ENCODE measurements around the gene PRKD2. TPM values are rescaled to one million over a fixed set of nuclear protein-coding genes. Genes with fewer than 3 reads are reported as not detected.

PRKD2 gene
- total and polyA plus RNA-seq, 10 of the 15 experiments (the other 5 are each of a cell fraction or from before 2014, with no cell fraction given) = 2.3 to 98.8 (median 32.9) TPM

DNA sequence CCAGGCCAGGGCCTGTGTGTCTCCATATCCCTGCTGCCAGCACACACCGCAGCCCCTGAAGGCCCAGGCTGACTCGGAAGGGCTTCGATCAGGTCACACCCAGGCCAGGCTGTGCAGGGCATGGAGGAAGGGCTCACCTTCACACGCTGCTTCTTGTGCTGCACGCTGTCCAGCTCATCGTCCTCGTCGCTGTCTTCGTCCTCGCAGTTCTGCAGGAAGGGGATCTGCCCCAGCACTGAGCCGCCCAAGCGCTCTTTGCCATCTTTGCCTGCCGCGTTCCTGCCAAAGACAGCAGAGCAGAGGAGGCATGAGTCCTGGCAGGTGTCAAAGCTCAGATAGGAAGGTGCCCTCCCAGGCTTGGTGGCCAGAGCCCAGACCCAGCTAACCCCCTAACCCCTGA lies 13.7 kb upstream of the PRKD2 start:
- no peak overlapping the region for H3K4me2 ChIP-seq (ENCODE audit: control insufficient read depth, insufficient read depth)
- H3K9ac ChIP-seq (ENCODE audit: control insufficient read depth, insufficient read depth, low read length) = no peak overlapping the region
- FAIRE-seq (no peak), DNase-seq (ENCODE audit: low read depth, low spot score) (no peak), ATAC-seq (no peak)
- H4K20me1 ChIP-seq (ENCODE audit: control insufficient read depth, insufficient read depth) = no peaks in the 10 kb centered on the region; the same call in none of the 2 replicates
- POLR2A ChIA-PET = no interaction called here
- intact Hi-C loops (cut with micrococcal nuclease; ENCODE audit: unreplicated experiment) = no loop called here
- peaks cover 3% of the 10 kb centered on the region; the same call in 1 of the 2 replicates for H3K79me2 ChIP-seq (ENCODE audit: control insufficient read depth, insufficient read depth, low read length)
- no peaks in the 10 kb centered on the region for H3K27me3 ChIP-seq (replicated peaks in 1 of 2; ENCODE audit: control insufficient read depth in 2 of 2, insufficient read depth in 2 of 2, low read length in 1 of 2)
- no peak overlapping the region for H2AFZ ChIP-seq (ENCODE audit: control insufficient read depth, low read depth, low read length)
- TF ChIP-seq POLR2A (IDR thresholded peaks at IDR 0.05; ENCODE audit: low read depth, low read length) (peak; percentile 41), RB1 (IDR thresholded peaks at IDR 0.05; ENCODE audit: borderline replicate concordance) (no peak)
- TF ChIP-seq, protein P1, sequence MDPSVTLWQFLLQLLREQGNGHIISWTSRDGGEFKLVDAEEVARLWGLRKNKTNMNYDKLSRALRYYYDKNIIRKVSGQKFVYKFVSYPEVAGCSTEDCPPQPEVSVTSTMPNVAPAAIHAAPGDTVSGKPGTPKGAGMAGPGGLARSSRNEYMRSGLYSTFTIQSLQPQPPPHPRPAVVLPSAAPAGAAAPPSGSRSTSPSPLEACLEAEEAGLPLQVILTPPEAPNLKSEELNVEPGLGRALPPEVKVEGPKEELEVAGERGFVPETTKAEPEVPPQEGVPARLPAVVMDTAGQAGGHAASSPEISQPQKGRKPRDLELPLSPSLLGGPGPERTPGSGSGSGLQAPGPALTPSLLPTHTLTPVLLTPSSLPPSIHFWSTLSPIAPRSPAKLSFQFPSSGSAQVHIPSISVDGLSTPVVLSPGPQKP (IDR thresholded peaks at IDR 0.05; ENCODE audit: low read depth, low read length) = no peak
- no peak overlapping the region for H3K27ac ChIP-seq (ENCODE audit: control insufficient read depth, insufficient read depth)
- WGBS (ENCODE audit: insufficient coverage, insufficient replicate concordance, low lambda C conversion rate, missing lambda C conversion rate) = over 99% methylated on average over 14 of the region's 14 CpGs
- H3K36me3 ChIP-seq (ENCODE audit: control insufficient read depth in 2 of 2, insufficient read depth in 2 of 2, low read length in 1 of 2) = peaks cover 52 to 74% of the 10 kb centered on the region in 2 experiments
- H3K4me1 ChIP-seq (ENCODE audit: control insufficient read depth, insufficient read depth, low read length) = peaks cover 10% of the 10 kb centered on the region
- no TSS peak for BruUV-seq (replicated peaks)
- in situ Hi-C loops (cut with MboI) = no loop called here
- CTCF ChIA-PET = interaction anchor here (0.6 to 6.0 kb wide), 4 partner anchors 11 to 186 kb away, joined by 3 to 78 read pairs (median 18); partner anchors contain the start of gene PRKD2
- RAD21 ChIA-PET (ENCODE audit: unreplicated experiment) = interaction anchor here (0.6 kb wide), 1 partner anchor 69 kb away, joined by 3 read pairs; the partner anchor contains the start of gene DACT3
- no peak overlapping the region for H3K4me3 ChIP-seq
- no peaks in the 10 kb centered on the region for H3K9me3 ChIP-seq (replicated peaks; ENCODE audit: control insufficient read depth, insufficient read depth, low read length)
- SMC1A ChIA-PET (ENCODE audit: uncharacterized antibody, unreplicated experiment) = no interaction called here

DNA sequence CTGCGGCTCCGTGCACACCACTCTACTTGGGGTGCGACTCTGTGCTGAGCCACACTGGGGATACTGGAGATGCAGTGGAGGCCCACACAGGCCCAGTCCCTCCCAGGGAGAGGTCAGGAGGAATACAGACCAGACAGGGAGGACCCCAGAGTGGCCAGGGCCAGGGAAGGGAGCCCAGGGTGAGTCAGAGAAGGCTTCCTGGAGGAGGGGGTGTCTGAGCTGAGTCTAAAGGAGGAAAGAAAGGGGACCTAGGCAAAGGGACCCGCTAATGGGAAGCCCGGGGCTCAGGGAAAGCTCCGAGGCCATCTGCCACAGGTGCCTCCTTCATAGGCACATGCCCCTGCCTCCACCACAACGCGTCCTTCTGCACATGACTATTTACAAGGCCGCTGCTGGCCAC lies 13.3 kb upstream of the PRKD2 start:
- DNase-seq (ENCODE audit: low read depth, low spot score) = no peak
- POLR2A ChIA-PET = no interaction called here
- H3K9me3 ChIP-seq (replicated peaks; ENCODE audit: control insufficient read depth, insufficient read depth, low read length) = no peaks in the 10 kb centered on the region
- in situ Hi-C loops (cut with MboI) (no loop called here), intact Hi-C loops (cut with micrococcal nuclease; ENCODE audit: unreplicated experiment) (no loop called here)
- H3K4me1 ChIP-seq (ENCODE audit: control insufficient read depth, insufficient read depth, low read length) = peaks cover 10% of the 10 kb centered on the region
- no peak for FAIRE-seq
- no peak overlapping the region for H3K4me3 ChIP-seq
- no peak overlapping the region for H3K27ac ChIP-seq (ENCODE audit: control insufficient read depth, insufficient read depth)
- RAD21 ChIA-PET (ENCODE audit: unreplicated experiment) = interaction anchor here (0.6 kb wide), 1 partner anchor 69 kb away, joined by 3 read pairs; the partner anchor contains the start of gene DACT3
- H2AFZ ChIP-seq (ENCODE audit: control insufficient read depth, low read depth, low read length) = no peak overlapping the region
- H3K27me3 ChIP-seq (replicated peaks in 1 of 2; ENCODE audit: control insufficient read depth in 2 of 2, insufficient read depth in 2 of 2, low read length in 1 of 2) = no peaks in the 10 kb centered on the region
- no peak overlapping the region for H3K9ac ChIP-seq (ENCODE audit: control insufficient read depth, insufficient read depth, low read length)
- H3K36me3 ChIP-seq (ENCODE audit: control insufficient read depth in 2 of 2, insufficient read depth in 2 of 2, low read length in 1 of 2) = peaks cover 50 to 77% of the 10 kb centered on the region in 2 experiments
- WGBS (ENCODE audit: insufficient coverage, insufficient replicate concordance, low lambda C conversion rate, missing lambda C conversion rate) = 94% methylated on average over 9 of the region's 9 CpGs
- no TSS peak for BruUV-seq (replicated peaks)
- CTCF ChIA-PET = interaction anchor here (1.7 to 6.0 kb wide), 4 partner anchors 12 to 25 kb away, joined by 4 to 78 read pairs (median 22); partner anchors contain the start of gene PRKD2
- H3K4me2 ChIP-seq (ENCODE audit: control insufficient read depth, insufficient read depth) = no peak overlapping the region
- SMC1A ChIA-PET (ENCODE audit: uncharacterized antibody, unreplicated experiment) = no interaction called here
- H4K20me1 ChIP-seq (ENCODE audit: control insufficient read depth, insufficient read depth) = no peaks in the 10 kb centered on the region; the same call in none of the 2 replicates
- ATAC-seq = no peak
- H3K79me2 ChIP-seq (ENCODE audit: control insufficient read depth, insufficient read depth, low read length) = peaks cover 3% of the 10 kb centered on the region; the same call in 1 of the 2 replicates
- TF ChIP-seq RAD21 (IDR thresholded peaks at IDR 0.05; ENCODE audit: insufficient read depth, low read depth, low read length) (no peak), NR2F1 (conservative IDR thresholded peaks at IDR 0.05) (no peak), JUND (IDR thresholded peaks at IDR 0.05; ENCODE audit: low read depth, low read length) (no peak), SIN3A (IDR thresholded peaks at IDR 0.05; ENCODE audit: low read depth, low read length) (no peak), LARP7 (IDR thresholded peaks at IDR 0.05) (no peak), CREB1 (IDR thresholded peaks at IDR 0.05; ENCODE audit: low read depth) (no peak), PML (IDR thresholded peaks at IDR 0.05; ENCODE audit: low read length) (no peak), POLR2AphosphoS5 (IDR thresholded peaks at IDR 0.05; ENCODE audit: low read length) (no peak)
- TF ChIP-seq, protein P2, sequence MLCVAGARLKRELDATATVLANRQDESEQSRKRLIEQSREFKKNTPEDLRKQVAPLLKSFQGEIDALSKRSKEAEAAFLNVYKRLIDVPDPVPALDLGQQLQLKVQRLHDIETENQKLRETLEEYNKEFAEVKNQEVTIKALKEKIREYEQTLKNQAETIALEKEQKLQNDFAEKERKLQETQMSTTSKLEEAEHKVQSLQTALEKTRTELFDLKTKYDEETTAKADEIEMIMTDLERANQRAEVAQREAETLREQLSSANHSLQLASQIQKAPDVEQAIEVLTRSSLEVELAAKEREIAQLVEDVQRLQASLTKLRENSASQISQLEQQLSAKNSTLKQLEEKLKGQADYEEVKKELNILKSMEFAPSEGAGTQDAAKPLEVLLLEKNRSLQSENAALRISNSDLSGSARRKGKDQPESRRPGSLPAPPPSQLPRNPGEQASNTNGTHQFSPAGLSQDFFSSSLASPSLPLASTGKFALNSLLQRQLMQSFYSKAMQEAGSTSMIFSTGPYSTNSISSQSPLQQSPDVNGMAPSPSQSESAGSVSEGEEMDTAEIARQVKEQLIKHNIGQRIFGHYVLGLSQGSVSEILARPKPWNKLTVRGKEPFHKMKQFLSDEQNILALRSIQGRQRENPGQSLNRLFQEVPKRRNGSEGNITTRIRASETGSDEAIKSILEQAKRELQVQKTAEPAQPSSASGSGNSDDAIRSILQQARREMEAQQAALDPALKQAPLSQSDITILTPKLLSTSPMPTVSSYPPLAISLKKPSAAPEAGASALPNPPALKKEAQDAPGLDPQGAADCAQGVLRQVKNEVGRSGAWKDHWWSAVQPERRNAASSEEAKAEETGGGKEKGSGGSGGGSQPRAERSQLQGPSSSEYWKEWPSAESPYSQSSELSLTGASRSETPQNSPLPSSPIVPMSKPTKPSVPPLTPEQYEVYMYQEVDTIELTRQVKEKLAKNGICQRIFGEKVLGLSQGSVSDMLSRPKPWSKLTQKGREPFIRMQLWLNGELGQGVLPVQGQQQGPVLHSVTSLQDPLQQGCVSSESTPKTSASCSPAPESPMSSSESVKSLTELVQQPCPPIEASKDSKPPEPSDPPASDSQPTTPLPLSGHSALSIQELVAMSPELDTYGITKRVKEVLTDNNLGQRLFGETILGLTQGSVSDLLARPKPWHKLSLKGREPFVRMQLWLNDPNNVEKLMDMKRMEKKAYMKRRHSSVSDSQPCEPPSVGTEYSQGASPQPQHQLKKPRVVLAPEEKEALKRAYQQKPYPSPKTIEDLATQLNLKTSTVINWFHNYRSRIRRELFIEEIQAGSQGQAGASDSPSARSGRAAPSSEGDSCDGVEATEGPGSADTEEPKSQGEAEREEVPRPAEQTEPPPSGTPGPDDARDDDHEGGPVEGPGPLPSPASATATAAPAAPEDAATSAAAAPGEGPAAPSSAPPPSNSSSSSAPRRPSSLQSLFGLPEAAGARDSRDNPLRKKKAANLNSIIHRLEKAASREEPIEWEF (IDR thresholded peaks at IDR 0.05; ENCODE audit: insufficient replicate concordance, low read depth, low read length) = no peak

Measured in GM12878 (cell line).